HG02885 (cell line): ENCODE measurements around the gene FOXD1.

ENCODE experiments used
- ATAC-seq: cut with Tn5 transposase; IDR thresholded peaks from one replicate; pipeline ENCODE4 v1.9.1; 2021; ENCODE audit warnings: mild to moderate bottlenecking; ENCODE audit not compliant: unreplicated experiment, poor library complexity

Gene FOXD1

GRCh38 chr5:73442231-73442811 lies 6.3 kb downstream of the FOXD1 start:
- ATAC-seq = no peak

- no peak for ATAC-seq
Observed at GRCh38 chr5:73441378-73441777, 7.2 kb downstream of the FOXD1 start.

- ATAC-seq = no peak
Observed at GRCh38 chr5:73440262-73440661, 8.3 kb downstream of the FOXD1 start.

- ATAC-seq = no peak
Observed at GRCh38 chr5:73438645-73439470, 9.7 kb downstream of the FOXD1 start.

- no peak for ATAC-seq
Observed at GRCh38 chr5:73437777-73438644, 10.6 kb downstream of the FOXD1 start.

- ATAC-seq = no peak
Observed at GRCh38 chr5:73437101-73437776, 11.3 kb downstream of the FOXD1 start.

- ATAC-seq = no peak
Observed at GRCh38 chr5:73436535-73437100, 12.0 kb downstream of the FOXD1 start.

- ATAC-seq = no peak
Observed at GRCh38 chr5:73435759-73436534, 12.6 kb downstream of the FOXD1 start.

GRCh38 chr5:73434907-73435306 lies 13.7 kb downstream of the FOXD1 start:
- ATAC-seq = no peak

- ATAC-seq = no peak
Observed at GRCh38 chr5:73434461-73434860, 14.1 kb downstream of the FOXD1 start.

GRCh38 chr5:73433982-73434342 lies 14.6 kb downstream of the FOXD1 start:
- ATAC-seq = no peak

GRCh38 chr5:73433272-73433981 lies 15.2 kb downstream of the FOXD1 start:
- no peak for ATAC-seq

- no peak for ATAC-seq
Observed at GRCh38 chr5:73431204-73431851, 17.2 kb downstream of the FOXD1 start.

GRCh38 chr5:73426034-73426433 lies 22.5 kb downstream of the FOXD1 start:
- no peak for ATAC-seq

GRCh38 chr5:73424556-73424977 lies 24.0 kb downstream of the FOXD1 start:
- ATAC-seq = no peak

GRCh38 chr5:73422164-73422563 lies 26.4 kb downstream of the FOXD1 start:
- ATAC-seq = no peak

- no peak for ATAC-seq
Observed at GRCh38 chr5:73420666-73421065, 27.9 kb downstream of the FOXD1 start.
